ENCODE data around the gene SERINC3. TPM values are rescaled to one million over a fixed set of nuclear protein-coding genes. Genes with fewer than 3 reads are reported as not detected.
A peak's percentile ranks its signal among the peaks of the same experiment; 100 is the strongest.

The SERINC3 gene
- total RNA-seq, 2 donors from 2014 or later = 46.7 to 83.8 TPM

DNA sequence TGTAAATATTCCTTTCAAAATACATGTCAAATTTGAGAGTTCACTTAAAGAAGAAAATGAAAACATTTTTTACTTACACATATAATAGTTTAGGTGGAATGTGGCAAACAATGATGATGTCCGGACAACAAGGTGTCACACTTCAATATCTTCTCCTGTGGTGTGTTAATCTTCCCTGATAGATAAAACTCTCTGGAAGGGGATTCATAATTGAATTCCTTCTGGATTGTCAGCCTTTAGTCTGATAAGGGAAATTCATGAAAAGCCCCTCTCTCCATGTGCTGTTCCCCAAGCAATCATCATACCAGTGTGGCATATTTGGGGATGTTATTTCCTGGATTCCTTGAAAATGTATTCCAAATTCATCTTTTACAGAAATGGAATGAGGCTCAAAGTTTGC, 971 bp upstream of the SERINC3 start:
- H3K27me3 Mint-ChIP-seq = no peaks in the 10 kb centered on the region
- peak overlapping the region; percentile 81 for H3K4me3 Mint-ChIP-seq
- peak overlapping the region; percentile 74 to 85 for H3K27ac Mint-ChIP-seq
- ATAC-seq (no peak), DNase-seq (ENCODE audit: low spot score) (no peak)
- H3K4me1 Mint-ChIP-seq (ENCODE audit: low read depth in 2 of 2) = peaks cover 17 to 38% of the 10 kb centered on the region in 2 donors
- H3K9me3 Mint-ChIP-seq = no peaks in the 10 kb centered on the region
- no peaks in the 10 kb centered on the region for H3K36me3 Mint-ChIP-seq

DNA sequence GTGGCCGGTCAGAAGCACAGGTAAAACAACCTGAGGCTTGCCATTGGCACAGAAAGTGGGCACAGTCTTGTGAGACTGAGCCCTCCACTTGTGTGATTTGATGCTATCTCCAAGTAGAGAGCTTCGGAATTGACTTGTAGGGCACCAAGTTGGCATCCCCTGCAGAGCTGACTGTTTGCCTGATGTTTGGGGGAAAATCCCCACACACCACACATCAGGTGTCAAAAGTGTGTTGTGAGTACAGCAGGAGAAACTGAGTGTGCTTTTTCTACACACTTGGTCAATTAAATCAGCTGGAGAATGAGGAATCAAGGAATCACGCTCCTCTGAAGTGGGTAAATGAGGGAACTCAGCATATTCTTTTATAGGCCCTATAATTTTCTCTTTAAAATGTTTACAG, 989 bp downstream of the SERINC3 start:
- Mint-ChIP-seq H3K4me3 (peak overlapping the region; percentile 81), H3K27me3 (no peaks in the 10 kb centered on the region), H3K36me3 (no peaks in the 10 kb centered on the region), H3K4me1 (ENCODE audit: low read depth in 2 of 2) (peaks cover 27 to 46% of the 10 kb centered on the region in 2 donors), H3K27ac (peak overlapping the region; percentile 74 to 85), H3K9me3 (no peaks in the 10 kb centered on the region)
- DNase-seq (ENCODE audit: low spot score) (no peak), ATAC-seq (no peak)

- no peak overlapping the region for H3K27ac Mint-ChIP-seq
These were observed 3.6 kb downstream of the SERINC3 start for GRCh38 chr20:44518248-44518647.

GRCh38 chr20:44517454-44517853, 4.4 kb downstream of the SERINC3 start:
- H3K27me3 Mint-ChIP-seq = no peaks in the 10 kb centered on the region
- H3K27ac Mint-ChIP-seq = no peak overlapping the region
- H3K4me1 Mint-ChIP-seq (ENCODE audit: low read depth in 2 of 2) = peaks cover 35 to 44% of the 10 kb centered on the region in 2 donors
- no peak for DNase-seq (ENCODE audit: low spot score)
- H3K9me3 Mint-ChIP-seq = no peaks in the 10 kb centered on the region
- no peak for ATAC-seq
- no peak overlapping the region for H3K4me3 Mint-ChIP-seq
- H3K36me3 Mint-ChIP-seq = no peaks in the 10 kb centered on the region

More at GRCh38 chr20:44518248-44518647, 3.6 kb downstream of the SERINC3 start:
- no peaks in the 10 kb centered on the region for H3K9me3 Mint-ChIP-seq
- H3K36me3 Mint-ChIP-seq = no peaks in the 10 kb centered on the region
- no peaks in the 10 kb centered on the region for H3K27me3 Mint-ChIP-seq
- ATAC-seq = no peak
- DNase-seq (ENCODE audit: low spot score) = no peak
- peaks cover 32 to 52% of the 10 kb centered on the region in 2 donors for H3K4me1 Mint-ChIP-seq (ENCODE audit: low read depth in 2 of 2)
- H3K4me3 Mint-ChIP-seq = no peak overlapping the region

DNA sequence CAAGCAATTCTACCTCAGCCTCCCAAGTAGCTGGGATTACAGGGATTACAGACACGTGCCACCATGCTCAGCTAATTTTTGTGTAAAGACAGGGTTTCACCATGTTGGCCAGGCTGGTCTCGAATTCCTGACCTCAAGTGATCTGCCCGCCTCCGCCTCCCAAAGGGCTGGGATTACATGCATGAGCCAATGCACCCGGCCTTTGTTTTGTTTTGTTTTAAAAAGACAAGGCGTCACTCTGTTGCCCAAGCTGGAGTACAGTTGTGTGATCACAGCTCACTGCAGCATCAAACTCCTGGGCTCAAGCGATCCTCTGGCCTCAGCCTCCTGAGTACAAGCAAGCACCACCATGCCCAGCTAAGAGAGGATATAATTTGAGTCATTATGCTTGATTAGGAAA, 5.4 kb downstream of the SERINC3 start:
- Mint-ChIP-seq H3K27me3 (no peaks in the 10 kb centered on the region), H3K9me3 (no peaks in the 10 kb centered on the region), H3K4me1 (ENCODE audit: low read depth in 2 of 2) (peaks cover 31 to 37% of the 10 kb centered on the region in 2 donors), H3K4me3 (no peak overlapping the region), H3K36me3 (no peaks in the 10 kb centered on the region), H3K27ac (no peak overlapping the region)
- DNase-seq (ENCODE audit: low spot score) (no peak), ATAC-seq (no peak)

- Mint-ChIP-seq H3K27me3 (no peaks in the 10 kb centered on the region), H3K4me1 (ENCODE audit: low read depth in 2 of 2) (peaks cover 21 to 22% of the 10 kb centered on the region in 2 donors), H3K9me3 (no peaks in the 10 kb centered on the region), H3K4me3 (no peak overlapping the region), H3K27ac (peak overlapping the region in 1 of 2 donors; percentile 3), H3K36me3 (peaks cover 5% of the 10 kb centered on the region)
- no peak for DNase-seq (ENCODE audit: low spot score)
- no peak for ATAC-seq
These were observed 8.0 kb downstream of the SERINC3 start for GRCh38 chr20:44513871-44514270.

- Mint-ChIP-seq H3K4me3 (no peak overlapping the region), H3K4me1 (ENCODE audit: low read depth in 2 of 2) (peaks cover 4 to 8% of the 10 kb centered on the region in 2 donors), H3K36me3 (peaks cover 6% of the 10 kb centered on the region), H3K27me3 (no peaks in the 10 kb centered on the region), H3K9me3 (no peaks in the 10 kb centered on the region), H3K27ac (no peak overlapping the region)
- ATAC-seq = no peak
- no peak for DNase-seq (ENCODE audit: low spot score)
These were observed 12.1 kb downstream of the SERINC3 start for GRCh38 chr20:44509762-44510161.

GRCh38 chr20:44504402-44505307, 17.2 kb downstream of the SERINC3 start:
- H3K36me3 Mint-ChIP-seq = peaks cover 23% of the 10 kb centered on the region
- ATAC-seq (no peak), DNase-seq (ENCODE audit: low spot score) (no peak)
- no peak overlapping the region for H3K27ac Mint-ChIP-seq
- H3K4me3 Mint-ChIP-seq = no peak overlapping the region
- H3K9me3 Mint-ChIP-seq = no peaks in the 10 kb centered on the region
- H3K4me1 Mint-ChIP-seq (ENCODE audit: low read depth in 2 of 2) = peaks cover 6 to 7% of the 10 kb centered on the region in 2 donors
- no peaks in the 10 kb centered on the region for H3K27me3 Mint-ChIP-seq

DNA sequence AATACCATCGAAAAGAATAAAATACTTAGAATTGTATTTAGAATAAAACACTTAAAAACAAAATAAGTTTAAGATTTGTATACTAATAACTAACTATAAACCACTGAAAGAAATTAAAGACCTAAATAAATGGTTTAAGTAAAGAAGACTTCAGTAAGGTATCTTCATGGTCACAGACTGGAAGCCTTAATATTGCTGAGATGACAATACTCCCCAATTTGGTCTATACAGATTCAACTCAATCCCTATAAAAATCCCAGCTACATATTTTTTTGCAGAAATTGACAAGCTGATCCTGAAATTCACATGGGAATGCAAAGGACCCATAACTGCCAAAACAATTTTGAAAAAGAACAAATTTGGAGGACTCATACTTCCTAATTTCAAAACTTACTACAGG, 18.9 kb downstream of the SERINC3 start:
- H3K27me3 Mint-ChIP-seq = no peaks in the 10 kb centered on the region
- no peak for ATAC-seq
- no peaks in the 10 kb centered on the region for H3K9me3 Mint-ChIP-seq
- peaks cover 11 to 12% of the 10 kb centered on the region in 2 donors for H3K4me1 Mint-ChIP-seq (ENCODE audit: low read depth in 2 of 2)
- no peak for DNase-seq (ENCODE audit: low spot score)
- H3K4me3 Mint-ChIP-seq = no peak overlapping the region
- H3K36me3 Mint-ChIP-seq = peaks cover 33% of the 10 kb centered on the region
- H3K27ac Mint-ChIP-seq = no peak overlapping the region

GRCh38 chr20:44501448-44501847, 20.4 kb downstream of the SERINC3 start:
- Mint-ChIP-seq H3K27ac (peak overlapping the region; percentile 6 to 14), H3K4me3 (no peak overlapping the region), H3K4me1 (ENCODE audit: low read depth in 2 of 2) (peaks cover 11 to 15% of the 10 kb centered on the region in 2 donors), H3K27me3 (no peaks in the 10 kb centered on the region), H3K9me3 (no peaks in the 10 kb centered on the region), H3K36me3 (peaks cover 33% of the 10 kb centered on the region)
- ATAC-seq (no peak), DNase-seq (ENCODE audit: low spot score) (no peak)

DNA sequence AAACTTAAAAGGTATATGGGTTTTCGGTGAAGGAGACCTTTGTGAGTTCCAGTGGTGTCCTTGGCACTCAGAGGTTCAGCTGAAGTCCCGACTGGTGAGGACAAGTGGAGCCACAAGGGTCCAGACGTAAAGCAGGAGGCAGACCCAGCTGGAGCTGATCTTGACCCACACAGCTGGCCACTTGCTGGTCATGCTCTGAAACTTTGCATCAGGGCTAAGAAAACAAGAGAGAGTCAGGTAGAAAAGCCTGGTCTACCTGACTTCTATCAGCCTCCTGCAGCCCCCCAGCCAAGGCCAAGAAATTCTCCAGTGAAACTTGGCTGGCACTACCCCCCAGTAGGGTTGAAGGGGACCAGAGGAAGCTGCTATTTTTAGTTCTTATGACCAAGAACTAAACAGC, 21.6 kb downstream of the SERINC3 start:
- Mint-ChIP-seq H3K4me1 (ENCODE audit: low read depth in 2 of 2) (peaks cover 22 to 25% of the 10 kb centered on the region in 2 donors), H3K27ac (no peak overlapping the region), H3K27me3 (no peaks in the 10 kb centered on the region), H3K36me3 (peaks cover 41% of the 10 kb centered on the region), H3K4me3 (no peak overlapping the region), H3K9me3 (no peaks in the 10 kb centered on the region)
- no peak for ATAC-seq
- no peak for DNase-seq (ENCODE audit: low spot score)

DNA sequence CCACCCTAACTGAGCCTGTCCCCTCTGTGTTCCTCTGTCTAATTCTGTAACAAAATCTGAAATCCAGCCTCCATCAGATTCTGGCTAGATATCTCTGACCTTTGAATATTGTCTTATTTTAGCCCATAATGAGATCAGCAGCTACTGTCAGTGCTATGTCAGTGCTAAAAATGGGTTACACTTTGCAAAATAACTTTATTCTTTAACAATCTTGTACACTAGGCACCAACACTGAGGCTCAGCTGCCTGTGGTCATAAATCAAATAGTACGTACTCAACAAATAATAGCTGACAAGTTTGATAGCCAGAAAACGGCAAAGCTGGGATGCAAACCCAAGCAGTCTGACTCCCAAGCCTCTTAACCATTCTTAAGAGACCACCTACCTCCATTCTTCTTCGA, 24.1 kb downstream of the SERINC3 start:
- DNase-seq (ENCODE audit: low spot score) (no peak), ATAC-seq (no peak)
- no peaks in the 10 kb centered on the region for H3K9me3 Mint-ChIP-seq
- no peaks in the 10 kb centered on the region for H3K27me3 Mint-ChIP-seq
- H3K36me3 Mint-ChIP-seq = peaks cover 36% of the 10 kb centered on the region
- peaks cover 27% of the 10 kb centered on the region in 2 donors for H3K4me1 Mint-ChIP-seq (ENCODE audit: low read depth in 2 of 2)
- H3K27ac Mint-ChIP-seq = peak overlapping the region in 1 of 2 donors; percentile 28
- no peak overlapping the region for H3K4me3 Mint-ChIP-seq

DNA sequence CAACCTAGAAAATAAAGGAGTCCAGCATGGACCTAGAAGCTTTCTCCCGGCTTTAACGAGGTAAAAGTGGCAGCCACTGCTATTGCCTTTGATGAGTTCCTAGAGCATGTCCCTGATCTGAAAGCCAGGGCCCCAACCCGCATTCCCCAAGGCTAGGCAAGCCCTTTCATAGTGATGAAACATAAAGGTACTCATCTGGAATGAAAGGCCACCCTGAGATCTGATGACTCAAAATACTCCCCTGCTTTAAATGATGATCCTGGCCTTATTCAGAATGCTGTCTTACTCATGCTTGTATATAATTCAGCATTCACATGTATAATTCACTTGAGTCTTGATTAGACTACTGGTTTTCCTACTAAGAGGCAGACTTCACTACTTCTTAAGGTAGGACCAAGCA, 24.9 kb downstream of the SERINC3 start:
- DNase-seq (ENCODE audit: low spot score) (no peak), ATAC-seq (no peak)
- Mint-ChIP-seq H3K9me3 (no peaks in the 10 kb centered on the region), H3K27me3 (no peaks in the 10 kb centered on the region), H3K36me3 (peaks cover 35% of the 10 kb centered on the region), H3K27ac (peak overlapping the region in 1 of 2 donors; percentile 28), H3K4me1 (ENCODE audit: low read depth in 2 of 2) (peaks cover 32 to 35% of the 10 kb centered on the region in 2 donors), H3K4me3 (no peak overlapping the region)

DNA sequence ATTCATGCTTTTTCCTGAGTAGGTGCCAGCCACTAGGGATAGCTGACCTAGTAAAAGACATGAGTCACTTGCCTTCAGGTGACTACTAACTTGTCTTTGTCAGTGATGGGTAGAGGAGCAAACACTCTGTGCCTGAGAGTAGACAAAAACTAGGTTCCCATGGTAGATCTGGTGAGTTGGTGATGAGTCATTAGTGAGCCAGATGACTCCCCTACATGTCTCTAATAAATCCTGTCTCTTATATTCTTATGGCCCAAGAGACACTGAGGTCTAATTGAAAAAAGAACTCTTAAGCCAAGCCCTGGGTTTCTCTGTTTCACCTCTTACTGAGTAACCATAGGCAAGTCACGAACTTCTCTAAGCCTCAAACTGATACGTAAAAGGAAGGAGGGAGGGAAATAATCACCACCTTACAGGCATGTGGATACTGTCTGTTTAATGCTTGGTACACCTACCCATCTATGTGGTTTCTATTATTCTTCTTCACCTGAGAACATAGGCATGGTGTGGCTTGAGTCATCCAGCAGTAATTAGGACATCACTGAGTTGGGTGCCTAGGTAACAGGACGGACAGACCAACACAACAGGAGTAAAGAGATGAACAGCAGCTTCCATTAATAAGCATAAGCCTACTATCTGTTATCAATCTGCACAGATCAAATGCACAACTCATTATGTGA, 25.9 kb downstream of the SERINC3 start:
- peaks cover 30% of the 10 kb centered on the region for H3K36me3 Mint-ChIP-seq
- peak overlapping the region; percentile 52 for H3K4me3 Mint-ChIP-seq
- no peaks in the 10 kb centered on the region for H3K27me3 Mint-ChIP-seq
- peaks cover 36 to 39% of the 10 kb centered on the region in 2 donors for H3K4me1 Mint-ChIP-seq (ENCODE audit: low read depth in 2 of 2)
- DNase-seq (ENCODE audit: low spot score) = no peak
- H3K27ac Mint-ChIP-seq = peak overlapping the region; percentile 74 to 80
- no peaks in the 10 kb centered on the region for H3K9me3 Mint-ChIP-seq
- ATAC-seq = peak; percentile 67 to 72
